ENCODE measurements around the gene ZNF423.

The ZNF423 gene

GRCh38 chr16:49706620-49707355 lies 149.1 kb downstream of the ZNF423 start:
- DNase-seq (ENCODE audit: low spot score), result no peak
- no peak overlapping the region for H3K27ac ChIP-seq
- no peak overlapping the region for H3K4me3 ChIP-seq
- TF ChIP-seq, protein P1, sequence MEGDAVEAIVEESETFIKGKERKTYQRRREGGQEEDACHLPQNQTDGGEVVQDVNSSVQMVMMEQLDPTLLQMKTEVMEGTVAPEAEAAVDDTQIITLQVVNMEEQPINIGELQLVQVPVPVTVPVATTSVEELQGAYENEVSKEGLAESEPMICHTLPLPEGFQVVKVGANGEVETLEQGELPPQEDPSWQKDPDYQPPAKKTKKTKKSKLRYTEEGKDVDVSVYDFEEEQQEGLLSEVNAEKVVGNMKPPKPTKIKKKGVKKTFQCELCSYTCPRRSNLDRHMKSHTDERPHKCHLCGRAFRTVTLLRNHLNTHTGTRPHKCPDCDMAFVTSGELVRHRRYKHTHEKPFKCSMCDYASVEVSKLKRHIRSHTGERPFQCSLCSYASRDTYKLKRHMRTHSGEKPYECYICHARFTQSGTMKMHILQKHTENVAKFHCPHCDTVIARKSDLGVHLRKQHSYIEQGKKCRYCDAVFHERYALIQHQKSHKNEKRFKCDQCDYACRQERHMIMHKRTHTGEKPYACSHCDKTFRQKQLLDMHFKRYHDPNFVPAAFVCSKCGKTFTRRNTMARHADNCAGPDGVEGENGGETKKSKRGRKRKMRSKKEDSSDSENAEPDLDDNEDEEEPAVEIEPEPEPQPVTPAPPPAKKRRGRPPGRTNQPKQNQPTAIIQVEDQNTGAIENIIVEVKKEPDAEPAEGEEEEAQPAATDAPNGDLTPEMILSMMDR (IDR thresholded peaks at IDR 0.05), result no peak

- DNase-seq (ENCODE audit: low spot score), result no peak
Measured at GRCh38 chr16:49704586-49705155, 151.2 kb downstream of the ZNF423 start.

DNA sequence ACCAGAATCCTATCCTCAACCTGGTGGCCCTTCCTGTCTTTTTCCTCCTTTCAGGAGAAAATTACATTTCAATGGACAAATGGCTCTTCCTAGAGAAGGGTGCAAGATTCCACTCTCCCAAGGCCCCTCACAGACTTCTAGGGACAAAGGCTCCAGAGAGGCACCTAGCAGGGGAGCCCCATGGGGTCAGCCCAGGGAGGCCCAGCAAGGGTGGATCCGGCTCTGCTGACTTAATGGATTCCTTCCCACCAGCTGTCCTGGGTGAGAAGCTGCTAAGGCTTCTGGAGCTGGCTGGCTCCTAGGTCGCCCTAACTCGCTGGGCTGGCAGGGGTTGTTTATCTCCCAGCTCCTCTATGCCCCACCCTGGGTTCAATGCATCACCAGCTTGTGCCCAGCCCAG lies 152.4 kb downstream of the ZNF423 start:
- TF ChIP-seq, protein P1 (IDR thresholded peaks at IDR 0.05), result no peak
- H3K4me3 ChIP-seq, result no peak overlapping the region
- no peak overlapping the region for H3K27ac ChIP-seq
- DNase-seq (ENCODE audit: low spot score), result no peak

More at GRCh38 chr16:49704586-49705155, 151.2 kb downstream of the ZNF423 start:
- H3K4me3 ChIP-seq, result no peak overlapping the region
- H3K27ac ChIP-seq, result no peak overlapping the region
- TF ChIP-seq, protein P1 (IDR thresholded peaks at IDR 0.05), result no peak

DNA sequence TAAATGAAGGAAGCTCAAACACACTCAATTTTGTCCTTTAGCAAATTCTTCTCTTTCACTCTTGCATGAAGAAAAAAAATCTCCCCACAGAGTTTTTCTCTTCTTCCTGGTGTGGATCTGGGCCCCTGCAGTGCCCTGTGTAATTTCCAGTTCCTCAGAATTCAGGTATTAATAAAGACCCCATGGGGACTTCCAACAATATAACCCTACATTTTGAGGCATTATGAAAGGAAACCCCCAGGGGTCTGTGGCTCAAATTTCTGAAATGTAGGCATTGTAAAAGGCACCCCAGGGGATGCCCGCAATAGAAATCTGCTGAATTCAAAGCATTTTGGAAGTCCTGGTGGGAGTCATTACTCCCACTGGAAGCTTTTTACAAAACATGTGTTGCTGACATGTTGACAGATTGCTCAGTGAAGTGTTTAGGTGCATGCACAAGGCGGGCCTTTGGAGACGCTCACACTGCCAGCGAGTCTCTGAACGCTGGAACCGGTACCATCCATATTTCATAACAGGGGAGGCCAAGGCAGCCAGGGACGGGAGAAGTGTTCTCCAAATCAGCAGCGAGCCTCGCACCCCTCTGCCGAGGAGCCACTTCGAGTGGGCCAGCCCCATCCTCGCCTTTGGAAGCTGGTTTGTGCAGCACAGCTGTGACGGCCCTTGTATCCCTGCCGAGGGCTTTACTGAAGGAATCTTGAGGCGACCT lies 154.0 kb downstream of the ZNF423 start:
- Histone ChIP-seq H3K27ac (peak overlapping the region in 1 of 2 donors; percentile 58), H3K4me3 (peak overlapping the region; percentile 18)
- TF ChIP-seq, protein P1 (IDR thresholded peaks at IDR 0.05), result no peak
- DNase-seq (ENCODE audit: low spot score), result peak; percentile 80

DNA sequence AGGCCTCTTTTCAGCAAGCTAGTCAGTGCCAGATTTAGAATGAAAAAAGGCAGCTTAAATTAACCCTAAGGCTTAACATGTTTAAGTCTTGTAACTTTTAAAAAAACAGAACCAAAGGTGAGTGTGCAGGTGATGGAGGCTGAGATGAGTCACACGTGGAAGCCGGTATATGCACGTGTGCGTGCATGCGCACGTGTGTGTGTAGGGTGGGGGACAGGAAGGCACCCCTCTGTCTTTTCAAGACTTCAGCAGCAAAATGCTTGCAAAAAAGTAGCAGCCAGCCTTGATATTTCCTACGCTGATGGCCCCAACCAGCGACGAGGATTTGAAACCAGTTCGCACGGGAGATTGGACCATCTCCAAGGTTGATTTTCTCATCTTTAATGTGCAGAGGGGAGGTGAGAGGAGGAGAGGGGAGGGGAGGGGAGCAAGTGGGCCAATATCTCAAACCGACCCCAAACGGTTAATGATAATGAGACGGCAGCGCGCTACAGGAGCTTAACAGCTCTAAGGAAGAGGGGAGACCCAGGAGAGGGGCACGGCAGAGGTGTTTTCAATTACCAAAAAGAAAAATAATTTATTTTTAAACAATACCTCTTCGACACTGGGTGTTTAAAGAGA lies 154.7 kb downstream of the ZNF423 start:
- Histone ChIP-seq H3K27ac (peak overlapping the region; percentile 71 to 90), H3K4me3 (peak overlapping the region; percentile 49)
- TF ChIP-seq, protein P1 (IDR thresholded peaks at IDR 0.05), result no peak
- no peak for DNase-seq (ENCODE audit: low spot score)

- Histone ChIP-seq H3K4me3 (peak overlapping the region; percentile 48), H3K27ac (peak overlapping the region; percentile 71 to 90)
- DNase-seq (ENCODE audit: low spot score), result peak; percentile 79
- TF ChIP-seq, protein P1 (IDR thresholded peaks at IDR 0.05), result no peak
Measured at GRCh38 chr16:49700251-49701064, 155.5 kb downstream of the ZNF423 start.
